Stomach (tissue), 9 donors: Measurements from ENCODE around the gene LCMT1. TPM values are rescaled to one million over a fixed set of nuclear protein-coding genes. Genes with fewer than 3 reads are reported as not detected.
"Not testable (repeated sequence)": the region's sequence is repeated elsewhere in the genome, so short reads cannot be mapped to it uniquely, and the experiment has no call there.

Experiments used
- DNase-seq, 2 donors: peaks; one replicate each; pipeline versions ENCODE4 v3.0.0 to v3.0.0-alpha.2; 2013 to 2019
- H3K27ac ChIP-seq, 5 donors: fragments of 200-600 bp in 4 of 5; sonication (generic) in 4 of 5; one replicate each; pipeline ENCODE4 v1.5.1; 2013 to 2019; ENCODE audit warnings: mild to moderate bottlenecking in 1 of 5, moderate library complexity in 1 of 5
- H3K27me3 ChIP-seq, 3 donors: fragments of 200-600 bp; sonication (generic); one replicate each; pipeline ENCODE4 v1.5.1; 2017 to 2019; ENCODE audit warnings: mixed run types in 1 of 3
- H3K36me3 ChIP-seq, 4 donors: fragments of 200-600 bp; sonication (generic); 1 replicate in 3 of 4; 2 replicates in 1 of 4; pipeline ENCODE4 v1.5.1; 2016 to 2019
- H3K4me1 ChIP-seq, 4 donors: fragments of 200-600 bp; sonication (generic); one replicate each; pipeline ENCODE4 v1.5.1; 2016 to 2019
- H3K4me3 ChIP-seq, 4 donors: fragments of 200-600 bp; sonication (generic) in 3 of 4; one replicate each; pipeline ENCODE4 v1.5.1; 2016 to 2019; ENCODE audit warnings: mild to moderate bottlenecking in 1 of 4
- H3K9me3 ChIP-seq, 4 donors: fragments of 200-600 bp; sonication (generic); one replicate each; pipeline ENCODE4 v1.5.1; 2016 to 2019
- CTCF ChIP-seq, 7 experiments: fragments of 450-650 bp in 4 of 7; fragments of 200-600 bp in 3 of 7; sonication (generic) in 3 of 7; IDR thresholded peaks; one replicate each; pipeline ENCODE4 v1.5.1; 2016 to 2019; ENCODE audit warnings: antibody characterized with exemption in 7 of 7, control low read depth in 2 of 7, mild to moderate bottlenecking in 1 of 7
- EP300 ChIP-seq: sonication (generic); formaldehyde crosslinking; IDR thresholded peaks from one replicate; pipeline ENCODE4 v1.6.1; 2017; ENCODE audit warnings: antibody characterized with exemption
- POLR2A ChIP-seq, 4 donors: fragments of 450-650 bp; IDR thresholded peaks; one replicate each; pipeline ENCODE4 v1.6.1; 2016; ENCODE audit warnings: antibody characterized with exemption in 4 of 4, control low read depth in 2 of 4, mild to moderate bottlenecking in 1 of 4, moderate library complexity in 1 of 4
- POLR2AphosphoS5 ChIP-seq, 3 donors: sonication (generic); formaldehyde crosslinking; IDR thresholded peaks; one replicate each; pipeline ENCODE4 v1.6.1; 2016; ENCODE audit warnings: antibody characterized with exemption in 3 of 3
- WGBS, 5 donors: extraction: QIAGEN DNeasy Blood & Tissue Kit in 3 of 5; methylation state at CpG; one replicate each; pipeline versions ENCODE4 v1.1.5 to v1.1.7; 2013 to 2018; 5-methylcytosine and 5-hydroxymethylcytosine counted together
- intact Hi-C: fragments of 100-400 bp; cut with DNase I; formaldehyde crosslinking; loops from one replicate; pipeline ENCODE4 v1.15.1; 2023; ENCODE audit warnings: low total_unique reads
- polyA plus RNA-seq, 3 donors: library from polyadenylated mRNA; stranded (reverse); fragments of 200-250 nt; gene quantifications; one replicate each; pipeline ENCODE4 v1.2.3, GENCODE V29; 2013
- total RNA-seq, 5 donors: library from RNA; depleted of rRNA; stranded (reverse); fragments of >200 nt; gene quantifications; one replicate each; pipeline versions ENCODE4 v1.1.0 to v1.2.3, GENCODE V29; 2014 to 2016
- donor health status: healthy with polysubstance abuse.
- donor health status: Bipolar disorder and iron deficiency.
- donor health status: healthy.

The LCMT1 gene
- total and polyA plus RNA-seq, 8 donors, result 15.4 to 54.9 (median 30.9) TPM

- DNase-seq, result no peak
- Histone ChIP-seq H3K4me3 (no peak overlapping the region), H3K27ac (no peak overlapping the region), H3K9me3 (no peaks in the 10 kb centered on the region), H3K36me3 (peaks cover 32 to 100% (median 97%) of the 10 kb centered on the region in 4 donors), H3K27me3 (no peaks in the 10 kb centered on the region), H3K4me1 (no peaks in the 10 kb centered on the region)
- TF ChIP-seq EP300, result no peak
- TF ChIP-seq CTCF (IDR thresholded peaks at IDR 0.05), result no peak
- no peak for TF ChIP-seq POLR2A (IDR thresholded peaks at IDR 0.05)
- no peak for TF ChIP-seq POLR2AphosphoS5 (IDR thresholded peaks at IDR 0.05)
- WGBS, 5 donors, result 92 to 100% (median 97%) methylated on average over 1 of the region's 1 CpG
- intact Hi-C loops, result no loop called here
Observed at GRCh38 chr16:25163683-25164082, 52.1 kb downstream of the LCMT1 start.

GRCh38 chr16:25165284-25165683, 53.7 kb downstream of the LCMT1 start:
- 72 to 81% (median 79%) methylated on average over 5 of the region's 5 CpGs for WGBS, 5 donors
- Histone ChIP-seq H3K4me3 (no peak overlapping the region), H3K27ac (no peak overlapping the region), H3K27me3 (no peaks in the 10 kb centered on the region), H3K4me1 (no peaks in the 10 kb centered on the region), H3K36me3 (peaks cover 46 to 100% (median 99%) of the 10 kb centered on the region in 4 donors), H3K9me3 (no peaks in the 10 kb centered on the region)
- no peak for DNase-seq
- intact Hi-C loops, result no loop called here
- TF ChIP-seq POLR2A (IDR thresholded peaks at IDR 0.05) (no peak), EP300 (no peak), POLR2AphosphoS5 (IDR thresholded peaks at IDR 0.05) (no peak), CTCF (IDR thresholded peaks at IDR 0.05) (no peak)

GRCh38 chr16:25167920-25168319, 56.4 kb downstream of the LCMT1 start:
- H3K27ac ChIP-seq, H3K4me1 ChIP-seq, H3K4me3 ChIP-seq, H3K27me3 ChIP-seq, H3K9me3 ChIP-seq, DNase-seq, intact Hi-C loops: not testable (repeated sequence)
- peaks cover 58 to 100% (median 100%) of the 10 kb centered on the region in 4 donors for H3K36me3 ChIP-seq
- WGBS, 5 donors, result 93 to 98% (median 94%) methylated on average over 9 of the region's 9 CpGs

GRCh38 chr16:25171390-25171789, 59.8 kb downstream of the LCMT1 start:
- intact Hi-C loops, result no loop called here
- DNase-seq, result no peak
- Histone ChIP-seq H3K9me3 (no peaks in the 10 kb centered on the region), H3K27ac (no peak overlapping the region), H3K27me3 (no peaks in the 10 kb centered on the region), H3K4me1 (no peaks in the 10 kb centered on the region), H3K4me3 (no peak overlapping the region), H3K36me3 (peaks cover 49 to 100% (median 99%) of the 10 kb centered on the region in 4 donors)
- TF ChIP-seq POLR2A (IDR thresholded peaks at IDR 0.05) (no peak), EP300 (no peak), POLR2AphosphoS5 (IDR thresholded peaks at IDR 0.05) (no peak), CTCF (IDR thresholded peaks at IDR 0.05) (no peak)
- WGBS, 5 donors, result 52 to 78% (median 68%) methylated on average over 5 of the region's 5 CpGs

GRCh38 chr16:25172831-25173230, 61.3 kb downstream of the LCMT1 start:
- DNase-seq, result no peak
- TF ChIP-seq EP300 (no peak), POLR2A (IDR thresholded peaks at IDR 0.05) (no peak), POLR2AphosphoS5 (IDR thresholded peaks at IDR 0.05) (no peak), CTCF (IDR thresholded peaks at IDR 0.05) (no peak)
- WGBS, 5 donors, result 87 to 94% (median 89%) methylated on average over 8 of the region's 8 CpGs
- Histone ChIP-seq H3K4me3 (no peak overlapping the region), H3K36me3 (peaks cover 48 to 93% (median 90%) of the 10 kb centered on the region in 4 donors), H3K27me3 (no peaks in the 10 kb centered on the region), H3K4me1 (no peaks in the 10 kb centered on the region), H3K9me3 (no peaks in the 10 kb centered on the region), H3K27ac (no peak overlapping the region)
- intact Hi-C loops, result no loop called here
